Middle frontal gyrus (tissue), 1 donor: Measurements from ENCODE around the gene KIF19.
A peak's percentile ranks its signal among the peaks of the same experiment; 100 is the strongest.

Experiments
- DNase-seq: peaks from one replicate; pipeline ENCODE4 v3.0.0-alpha.2; 2015; ENCODE audit warnings: low spot score; ENCODE audit errors: extremely low spot score

Gene KIF19

GRCh38 chr17:74339537-74340195 lies 13.6 kb downstream of the KIF19 start:
- no peak for DNase-seq

DNA sequence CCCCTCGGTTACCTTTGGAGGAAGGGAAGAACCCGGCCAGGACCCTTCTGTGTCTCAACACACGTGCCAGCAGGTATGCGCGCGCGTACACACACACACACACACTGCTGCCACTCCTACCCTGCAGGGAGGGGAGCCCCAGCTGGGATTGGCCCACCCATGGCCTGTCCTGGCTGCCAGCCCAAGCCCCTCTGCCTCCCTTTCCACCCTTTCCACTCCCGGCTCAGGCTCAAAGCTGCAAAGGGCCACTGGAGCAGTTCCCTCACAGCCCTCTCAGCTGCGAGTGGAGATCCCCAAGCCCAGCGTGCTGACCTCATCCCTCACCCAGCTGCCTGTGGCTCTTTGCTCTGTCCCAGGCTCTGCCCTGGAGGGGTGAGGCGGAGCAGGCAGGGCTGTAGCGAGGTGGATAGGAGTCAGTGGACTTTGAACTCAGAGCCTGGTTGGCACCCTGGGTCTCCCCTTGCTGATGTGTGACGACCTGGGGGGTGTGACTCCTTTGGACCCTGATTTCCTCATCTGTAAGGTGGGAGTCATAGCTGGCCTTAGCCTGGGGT lies 14.5 kb downstream of the KIF19 start:
- DNase-seq, result peak; percentile 34

DNA sequence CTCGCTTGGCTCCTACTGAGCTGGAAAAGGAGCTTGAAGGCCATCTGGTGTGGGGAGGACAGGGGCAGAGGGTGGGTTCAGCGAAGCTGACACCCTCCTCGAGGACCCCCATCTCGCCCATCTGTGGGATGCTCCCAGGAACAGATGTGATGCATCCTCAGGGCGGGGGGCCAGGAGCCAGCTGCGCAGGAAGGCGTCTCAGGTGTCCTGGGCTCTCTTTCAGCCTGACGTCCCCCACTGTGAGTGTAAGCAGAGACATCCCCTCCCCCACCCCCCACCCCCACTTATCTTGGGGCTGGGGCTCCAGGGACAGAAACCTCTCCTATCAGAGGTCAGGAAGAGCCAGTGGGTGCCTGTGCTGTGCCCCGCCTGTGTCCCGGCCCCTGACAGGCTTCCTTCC lies 16.2 kb downstream of the KIF19 start:
- no peak for DNase-seq

- DNase-seq, result no peak
Measured at GRCh38 chr17:74343121-74343520, 17.1 kb downstream of the KIF19 start.

- DNase-seq, result no peak
Measured at GRCh38 chr17:74343526-74344284, 17.7 kb downstream of the KIF19 start.

DNA sequence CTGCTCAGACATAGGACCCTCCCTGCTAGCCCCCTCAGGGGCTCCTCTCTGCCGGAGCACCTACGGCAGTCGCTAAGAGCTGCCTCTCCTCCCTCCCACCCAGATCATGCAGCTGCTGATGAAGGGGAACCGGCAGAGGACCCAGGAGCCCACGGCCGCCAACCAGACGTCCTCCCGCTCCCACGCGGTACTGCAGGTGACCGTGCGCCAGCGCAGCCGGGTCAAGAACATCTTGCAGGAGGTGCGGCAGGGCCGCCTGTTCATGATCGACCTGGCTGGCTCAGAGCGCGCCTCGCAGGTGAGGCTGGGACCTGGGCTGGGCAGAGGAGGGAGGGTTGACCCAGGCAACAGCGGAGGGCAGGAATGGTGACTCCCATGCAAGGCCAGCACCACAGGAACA lies 18.6 kb downstream of the KIF19 start:
- no peak for DNase-seq

GRCh38 chr17:74345433-74346241 lies 19.6 kb downstream of the KIF19 start:
- DNase-seq, result no peak

- DNase-seq, result no peak
Measured at GRCh38 chr17:74347646-74348045, 21.6 kb downstream of the KIF19 start.

- no peak for DNase-seq
Measured at GRCh38 chr17:74349120-74349519, 23.1 kb downstream of the KIF19 start.

DNA sequence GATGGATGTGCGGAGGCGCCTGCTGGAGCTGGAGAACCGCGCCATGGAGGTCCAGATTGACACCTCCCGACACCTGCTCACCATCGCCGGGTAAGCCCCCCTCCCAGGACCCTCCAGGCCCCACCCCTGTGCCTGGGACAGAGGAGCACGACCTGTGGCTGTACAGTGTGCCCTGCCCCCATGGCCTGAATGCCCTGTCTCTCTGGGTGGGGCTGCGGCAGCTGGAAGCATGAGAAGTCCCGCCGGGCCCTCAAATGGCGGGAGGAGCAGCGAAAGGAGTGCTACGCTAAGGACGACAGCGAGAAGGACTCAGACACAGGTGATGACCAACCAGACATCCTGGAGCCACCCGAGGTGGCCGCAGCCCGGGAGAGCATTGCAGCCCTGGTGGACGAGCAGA lies 24.5 kb downstream of the KIF19 start:
- no peak for DNase-seq

DNA sequence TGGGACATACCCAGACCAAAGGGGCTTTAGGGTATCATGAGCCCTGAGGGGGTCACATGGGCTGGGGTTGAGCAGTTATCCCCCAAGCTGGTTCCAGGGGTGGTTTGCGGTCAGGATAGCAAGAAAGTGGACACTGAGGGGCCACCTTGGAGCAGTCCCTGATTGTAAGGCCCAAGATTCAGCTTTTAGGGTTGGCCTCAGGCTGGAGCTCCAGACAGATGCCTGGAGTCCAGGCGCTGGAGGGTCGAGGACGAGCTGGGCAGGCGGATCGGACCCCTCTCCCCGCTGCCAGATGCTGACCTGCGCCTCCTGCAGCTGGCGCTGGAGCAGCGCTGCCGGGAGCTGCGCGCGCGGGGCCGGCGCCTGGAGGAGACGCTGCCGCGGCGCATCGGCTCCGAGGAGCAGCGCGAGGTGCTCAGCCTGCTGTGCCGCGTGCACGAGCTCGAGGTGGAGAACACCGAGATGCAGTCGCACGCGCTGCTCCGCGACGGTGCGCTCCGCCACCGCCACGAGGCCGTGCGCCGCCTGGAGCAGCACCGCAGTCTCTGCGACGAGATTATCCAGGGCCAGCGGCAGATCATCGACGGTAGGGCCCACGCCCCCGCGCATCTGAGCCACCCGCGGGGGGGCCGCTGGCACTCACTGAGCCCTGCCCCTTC lies 25.7 kb downstream of the KIF19 start:
- no peak for DNase-seq

- no peak for DNase-seq
Measured at GRCh38 chr17:74353446-74354060, 27.5 kb downstream of the KIF19 start.

DNA sequence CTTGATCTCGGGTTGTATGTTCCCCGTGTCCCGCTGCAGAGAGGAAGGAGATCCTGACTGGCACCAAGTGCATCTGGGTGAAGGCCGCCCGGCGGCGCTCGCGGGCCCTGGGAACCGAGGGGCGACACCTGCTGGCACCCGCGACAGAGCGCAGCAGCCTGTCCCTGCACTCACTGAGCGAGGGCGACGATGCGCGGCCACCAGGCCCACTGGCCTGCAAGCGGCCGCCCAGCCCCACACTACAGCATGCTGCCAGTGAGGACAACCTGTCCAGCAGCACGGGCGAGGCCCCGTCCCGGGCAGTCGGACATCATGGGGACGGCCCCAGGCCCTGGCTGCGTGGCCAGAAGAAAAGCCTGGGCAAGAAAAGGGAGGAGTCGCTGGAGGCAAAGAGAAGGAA lies 28.1 kb downstream of the KIF19 start:
- no peak for DNase-seq

GRCh38 chr17:74354561-74354960 lies 28.5 kb downstream of the KIF19 start:
- no peak for DNase-seq

DNA sequence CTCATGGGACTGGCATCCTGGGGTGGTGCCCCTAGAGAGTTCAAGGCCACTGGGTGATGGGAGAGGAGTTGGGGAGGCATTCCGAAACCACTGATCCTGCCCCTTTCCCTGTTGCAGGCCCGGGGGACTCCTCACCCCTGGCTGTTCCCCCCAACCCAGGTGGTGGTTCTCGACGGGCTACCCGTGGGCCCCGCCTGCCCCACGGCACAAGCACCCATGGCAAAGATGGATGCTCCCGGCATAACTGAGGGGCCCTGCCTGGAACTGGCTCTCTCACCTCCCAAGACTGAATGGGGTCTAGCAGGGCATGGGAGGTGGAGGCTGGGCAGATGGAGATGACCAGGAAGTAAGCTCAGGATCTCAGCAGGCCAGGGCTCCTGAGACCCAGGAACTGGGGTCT lies 29.0 kb downstream of the KIF19 start:
- no peak for DNase-seq

DNA sequence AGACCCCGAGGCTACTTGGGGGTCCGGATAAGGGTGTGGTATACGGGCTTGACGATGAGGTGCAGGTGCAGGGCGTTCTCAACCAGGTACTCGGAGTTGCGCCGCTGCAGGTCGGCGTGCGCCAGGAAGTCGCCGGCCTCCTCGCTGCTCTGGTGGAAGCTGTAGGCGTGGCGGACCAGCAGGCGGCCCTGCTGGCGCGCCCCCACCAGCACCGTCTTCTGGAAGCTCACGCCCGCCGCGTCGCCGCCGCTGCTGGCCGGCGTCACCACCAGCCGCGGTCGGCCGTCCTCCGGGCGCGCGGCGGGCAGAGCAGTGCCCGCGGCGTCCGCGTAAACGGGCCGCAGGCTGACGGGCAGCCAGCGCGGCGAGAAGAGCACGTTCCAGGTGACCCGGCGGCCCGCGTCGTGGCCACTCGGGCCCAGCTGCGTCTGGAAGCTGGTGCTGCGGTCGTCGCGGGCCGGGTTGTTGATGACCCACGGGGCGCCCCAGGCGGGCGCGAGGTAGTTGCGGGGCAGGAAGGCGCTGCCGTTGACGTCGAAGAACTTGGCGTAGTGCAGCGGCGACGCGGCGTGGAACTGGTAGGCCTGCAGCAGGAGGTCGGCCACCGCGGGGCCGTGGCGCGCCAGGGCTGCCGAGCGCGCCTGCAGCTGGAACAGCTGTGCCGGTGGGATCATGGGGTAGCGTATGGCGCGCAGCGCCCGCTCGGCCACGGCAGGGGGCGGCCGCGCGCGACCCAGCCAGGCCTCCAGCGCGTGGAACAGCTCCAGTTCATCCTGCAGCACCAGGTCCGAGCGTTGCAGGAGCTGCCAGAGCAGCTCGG lies 30.8 kb downstream of the KIF19 start:
- DNase-seq, result no peak

GRCh38 chr17:74357466-74357809 lies 31.4 kb downstream of the KIF19 start:
- no peak for DNase-seq

GRCh38 chr17:74358697-74359096 lies 32.7 kb downstream of the KIF19 start:
- DNase-seq, result no peak

- no peak for DNase-seq
Measured at GRCh38 chr17:74359916-74360315, 33.9 kb downstream of the KIF19 start.

GRCh38 chr17:74360899-74361229 lies 34.8 kb downstream of the KIF19 start:
- DNase-seq, result no peak
